GM19395 (cell line): ENCODE data around the gene IFIT5.
"Not testable (repeated sequence)": the region's sequence is repeated elsewhere in the genome, so short reads cannot be mapped to it uniquely, and the experiment has no call there.

Source experiments
- ATAC-seq: cut with Tn5 transposase; IDR thresholded peaks from one replicate; pipeline ENCODE4 v1.9.1; 2021; ENCODE audit warnings: mild to moderate bottlenecking, moderate library complexity; ENCODE audit not compliant: unreplicated experiment

Gene IFIT5

GRCh38 chr10:89391907-89392756, 22.2 kb upstream of the IFIT5 start, which contains the start of gene IFIT1:
TSS of gene IFIT1 (plus strand) at chr10:89392623. CDS start at chr10:89392713, 90 bp downstream.
- ATAC-seq, result peak; percentile 90

- peak; percentile 53 for ATAC-seq
Observed at GRCh38 chr10:89392974-89393373, 21.4 kb upstream of the IFIT5 start.

GRCh38 chr10:89393898-89394297, 20.5 kb upstream of the IFIT5 start:
- ATAC-seq, result no peak

- ATAC-seq, result no peak
Observed at GRCh38 chr10:89395141-89395540, 19.2 kb upstream of the IFIT5 start.

- ATAC-seq, result no peak
Observed at GRCh38 chr10:89398003-89398749, 16.2 kb upstream of the IFIT5 start.

- ATAC-seq, result no peak
Observed at GRCh38 chr10:89399956-89400355, 14.4 kb upstream of the IFIT5 start.

- ATAC-seq, result no peak
Observed at GRCh38 chr10:89403043-89403442, 11.3 kb upstream of the IFIT5 start.

GRCh38 chr10:89404104-89405047, 10.0 kb upstream of the IFIT5 start:
- no peak for ATAC-seq

GRCh38 chr10:89406178-89406577, 8.2 kb upstream of the IFIT5 start:
- not testable (repeated sequence) for ATAC-seq

GRCh38 chr10:89407792-89408191, 6.6 kb upstream of the IFIT5 start:
- ATAC-seq, result not testable (repeated sequence)

- ATAC-seq, result not testable (repeated sequence)
Observed at GRCh38 chr10:89409282-89409681, 5.1 kb upstream of the IFIT5 start.

- ATAC-seq, result not testable (repeated sequence)
Observed at GRCh38 chr10:89410551-89410950, 3.8 kb upstream of the IFIT5 start.

GRCh38 chr10:89411135-89411534, 3.2 kb upstream of the IFIT5 start:
- not testable (repeated sequence) for ATAC-seq

- not testable (repeated sequence) for ATAC-seq
Observed at GRCh38 chr10:89412276-89412675, 2.1 kb upstream of the IFIT5 start.

GRCh38 chr10:89413398-89413912, 913 bp upstream of the IFIT5 start:
- ATAC-seq, result no peak

GRCh38 chr10:89414879-89415821, 782 bp downstream of the IFIT5 start:
- ATAC-seq, result peak; percentile 38

GRCh38 chr10:89416465-89416864, 2.1 kb downstream of the IFIT5 start:
- no peak for ATAC-seq

GRCh38 chr10:89419548-89419947, 5.2 kb downstream of the IFIT5 start:
- ATAC-seq, result no peak

GRCh38 chr10:89421018-89421476, 6.7 kb downstream of the IFIT5 start:
- ATAC-seq, result no peak
